Measurements from ENCODE around the gene ABCC8. TPM values are rescaled to one million over a fixed set of nuclear protein-coding genes. Genes with fewer than 3 reads are reported as not detected.
A peak's percentile ranks its signal among the peaks of the same experiment; 100 is the strongest.

The ABCC8 gene
- total and polyA plus RNA-seq, 9 of the 15 experiments (the other 6 are each of a cell fraction or from before 2014, with no cell fraction given): not detected

DNA sequence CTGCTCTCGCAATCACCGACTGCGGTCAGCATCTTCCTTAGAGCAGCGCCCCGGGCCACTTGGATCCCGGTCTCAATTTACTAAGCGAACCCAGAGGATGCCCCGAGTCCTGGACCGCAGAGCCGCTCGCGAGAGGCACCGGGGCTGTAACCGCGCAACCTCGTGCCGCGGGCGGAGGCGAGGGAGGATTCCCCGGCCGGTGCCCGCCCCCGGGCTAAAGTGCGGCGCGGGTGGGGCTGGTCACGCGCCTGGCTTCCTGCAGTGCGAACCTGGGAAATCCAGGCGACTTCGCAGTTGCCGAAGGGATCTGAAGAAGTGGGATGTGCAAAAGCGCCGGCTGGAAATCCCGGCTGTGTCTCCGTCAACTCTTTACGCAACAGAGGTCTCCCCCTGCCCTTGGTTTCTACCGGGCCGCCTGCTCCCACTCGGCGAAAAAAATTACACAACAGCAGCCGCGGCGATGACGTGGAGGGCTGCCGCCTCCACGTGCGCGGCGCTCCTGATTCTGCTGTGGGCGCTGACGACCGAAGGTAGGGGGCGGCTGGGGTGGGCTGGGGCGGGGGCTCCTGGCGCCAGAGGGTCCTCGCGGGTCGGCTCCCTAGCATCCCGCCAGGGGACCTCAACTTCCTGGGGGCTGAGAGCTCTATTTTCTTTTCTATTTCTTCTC lies 125.0 kb downstream of the ABCC8 start, which contains the start of gene NCR3LG1 (continued):
- TF ChIP-seq, protein P1, sequence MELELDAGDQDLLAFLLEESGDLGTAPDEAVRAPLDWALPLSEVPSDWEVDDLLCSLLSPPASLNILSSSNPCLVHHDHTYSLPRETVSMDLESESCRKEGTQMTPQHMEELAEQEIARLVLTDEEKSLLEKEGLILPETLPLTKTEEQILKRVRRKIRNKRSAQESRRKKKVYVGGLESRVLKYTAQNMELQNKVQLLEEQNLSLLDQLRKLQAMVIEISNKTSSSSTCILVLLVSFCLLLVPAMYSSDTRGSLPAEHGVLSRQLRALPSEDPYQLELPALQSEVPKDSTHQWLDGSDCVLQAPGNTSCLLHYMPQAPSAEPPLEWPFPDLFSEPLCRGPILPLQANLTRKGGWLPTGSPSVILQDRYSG (tag; conservative IDR thresholded peaks at IDR 0.05; ENCODE audit: low read depth): no peak
- TF ChIP-seq ZNF146 (CRISPR knock-in tag; IDR thresholded peaks at IDR 0.05; ENCODE audit: unreplicated experiment) (no peak), FOXM1 (IDR thresholded peaks at IDR 0.05; ENCODE audit: low read depth) (no peak), FOXM1 (CRISPR knock-in tag; IDR thresholded peaks at IDR 0.05; ENCODE audit: low read depth) (no peak), ZNF778 (CRISPR knock-in tag; IDR thresholded peaks at IDR 0.05) (no peak), RBFOX2 (IDR thresholded peaks at IDR 0.05; ENCODE audit: low read depth, low read length) (peak; percentile 86), CBFA2T3 (IDR thresholded peaks at IDR 0.05) (no peak), JUNB (CRISPR knock-in tag; conservative IDR thresholded peaks at IDR 0.05) (no peak), RB1 (IDR thresholded peaks at IDR 0.05; ENCODE audit: low read depth) (no peak), MTA3 (IDR thresholded peaks at IDR 0.05; ENCODE audit: borderline replicate concordance) (no peak; the same call in 1 of the 2 replicates), NR2C2 (CRISPR knock-in tag; IDR thresholded peaks at IDR 0.05) (no peak), NR2C2 (tag; IDR thresholded peaks at IDR 0.05) (peak; percentile 47; the same call in 1 of the 2 replicates), SIX5 (IDR thresholded peaks at IDR 0.05; ENCODE audit: borderline replicate concordance in 1 of 2, insufficient read depth in 1 of 2, low read depth in 1 of 2, low read length in 2 of 2) (no peak), ZKSCAN1 (IDR thresholded peaks at IDR 0.05; ENCODE audit: low read depth, low read length) (no peak), SMARCE1 (IDR thresholded peaks at IDR 0.05) (peak; percentile 34; the same call in 1 of the 2 replicates)
- TF ChIP-seq, protein P2, sequence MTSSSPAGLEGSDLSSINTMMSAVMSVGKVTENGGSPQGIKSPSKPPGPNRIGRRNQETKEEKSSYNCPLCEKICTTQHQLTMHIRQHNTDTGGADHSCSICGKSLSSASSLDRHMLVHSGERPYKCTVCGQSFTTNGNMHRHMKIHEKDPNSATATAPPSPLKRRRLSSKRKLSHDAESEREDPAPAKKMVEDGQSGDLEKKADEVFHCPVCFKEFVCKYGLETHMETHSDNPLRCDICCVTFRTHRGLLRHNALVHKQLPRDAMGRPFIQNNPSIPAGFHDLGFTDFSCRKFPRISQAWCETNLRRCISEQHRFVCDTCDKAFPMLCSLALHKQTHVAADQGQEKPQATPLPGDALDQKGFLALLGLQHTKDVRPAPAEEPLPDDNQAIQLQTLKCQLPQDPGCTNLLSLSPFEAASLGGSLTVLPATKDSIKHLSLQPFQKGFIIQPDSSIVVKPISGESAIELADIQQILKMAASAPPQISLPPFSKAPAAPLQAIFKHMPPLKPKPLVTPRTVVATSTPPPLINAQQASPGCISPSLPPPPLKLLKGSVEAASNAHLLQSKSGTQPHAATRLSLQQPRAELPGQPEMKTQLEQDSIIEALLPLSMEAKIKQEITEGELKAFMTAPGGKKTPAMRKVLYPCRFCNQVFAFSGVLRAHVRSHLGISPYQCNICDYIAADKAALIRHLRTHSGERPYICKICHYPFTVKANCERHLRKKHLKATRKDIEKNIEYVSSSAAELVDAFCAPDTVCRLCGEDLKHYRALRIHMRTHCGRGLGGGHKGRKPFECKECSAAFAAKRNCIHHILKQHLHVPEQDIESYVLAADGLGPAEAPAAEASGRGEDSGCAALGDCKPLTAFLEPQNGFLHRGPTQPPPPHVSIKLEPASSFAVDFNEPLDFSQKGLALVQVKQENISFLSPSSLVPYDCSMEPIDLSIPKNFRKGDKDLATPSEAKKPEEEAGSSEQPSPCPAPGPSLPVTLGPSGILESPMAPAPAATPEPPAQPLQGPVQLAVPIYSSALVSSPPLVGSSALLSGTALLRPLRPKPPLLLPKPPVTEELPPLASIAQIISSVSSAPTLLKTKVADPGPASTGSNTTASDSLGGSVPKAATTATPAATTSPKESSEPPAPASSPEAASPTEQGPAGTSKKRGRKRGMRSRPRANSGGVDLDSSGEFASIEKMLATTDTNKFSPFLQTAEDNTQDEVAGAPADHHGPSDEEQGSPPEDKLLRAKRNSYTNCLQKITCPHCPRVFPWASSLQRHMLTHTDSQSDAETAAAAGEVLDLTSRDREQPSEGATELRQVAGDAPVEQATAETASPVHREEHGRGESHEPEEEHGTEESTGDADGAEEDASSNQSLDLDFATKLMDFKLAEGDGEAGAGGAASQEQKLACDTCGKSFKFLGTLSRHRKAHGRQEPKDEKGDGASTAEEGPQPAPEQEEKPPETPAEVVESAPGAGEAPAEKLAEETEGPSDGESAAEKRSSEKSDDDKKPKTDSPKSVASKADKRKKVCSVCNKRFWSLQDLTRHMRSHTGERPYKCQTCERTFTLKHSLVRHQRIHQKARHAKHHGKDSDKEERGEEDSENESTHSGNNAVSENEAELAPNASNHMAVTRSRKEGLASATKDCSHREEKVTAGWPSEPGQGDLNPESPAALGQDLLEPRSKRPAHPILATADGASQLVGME (CRISPR knock-in tag; IDR thresholded peaks at IDR 0.05): 0 out of 2 replicates have a peak, but pooled peaks have one; percentile 69
- TF ChIP-seq, protein P3, sequence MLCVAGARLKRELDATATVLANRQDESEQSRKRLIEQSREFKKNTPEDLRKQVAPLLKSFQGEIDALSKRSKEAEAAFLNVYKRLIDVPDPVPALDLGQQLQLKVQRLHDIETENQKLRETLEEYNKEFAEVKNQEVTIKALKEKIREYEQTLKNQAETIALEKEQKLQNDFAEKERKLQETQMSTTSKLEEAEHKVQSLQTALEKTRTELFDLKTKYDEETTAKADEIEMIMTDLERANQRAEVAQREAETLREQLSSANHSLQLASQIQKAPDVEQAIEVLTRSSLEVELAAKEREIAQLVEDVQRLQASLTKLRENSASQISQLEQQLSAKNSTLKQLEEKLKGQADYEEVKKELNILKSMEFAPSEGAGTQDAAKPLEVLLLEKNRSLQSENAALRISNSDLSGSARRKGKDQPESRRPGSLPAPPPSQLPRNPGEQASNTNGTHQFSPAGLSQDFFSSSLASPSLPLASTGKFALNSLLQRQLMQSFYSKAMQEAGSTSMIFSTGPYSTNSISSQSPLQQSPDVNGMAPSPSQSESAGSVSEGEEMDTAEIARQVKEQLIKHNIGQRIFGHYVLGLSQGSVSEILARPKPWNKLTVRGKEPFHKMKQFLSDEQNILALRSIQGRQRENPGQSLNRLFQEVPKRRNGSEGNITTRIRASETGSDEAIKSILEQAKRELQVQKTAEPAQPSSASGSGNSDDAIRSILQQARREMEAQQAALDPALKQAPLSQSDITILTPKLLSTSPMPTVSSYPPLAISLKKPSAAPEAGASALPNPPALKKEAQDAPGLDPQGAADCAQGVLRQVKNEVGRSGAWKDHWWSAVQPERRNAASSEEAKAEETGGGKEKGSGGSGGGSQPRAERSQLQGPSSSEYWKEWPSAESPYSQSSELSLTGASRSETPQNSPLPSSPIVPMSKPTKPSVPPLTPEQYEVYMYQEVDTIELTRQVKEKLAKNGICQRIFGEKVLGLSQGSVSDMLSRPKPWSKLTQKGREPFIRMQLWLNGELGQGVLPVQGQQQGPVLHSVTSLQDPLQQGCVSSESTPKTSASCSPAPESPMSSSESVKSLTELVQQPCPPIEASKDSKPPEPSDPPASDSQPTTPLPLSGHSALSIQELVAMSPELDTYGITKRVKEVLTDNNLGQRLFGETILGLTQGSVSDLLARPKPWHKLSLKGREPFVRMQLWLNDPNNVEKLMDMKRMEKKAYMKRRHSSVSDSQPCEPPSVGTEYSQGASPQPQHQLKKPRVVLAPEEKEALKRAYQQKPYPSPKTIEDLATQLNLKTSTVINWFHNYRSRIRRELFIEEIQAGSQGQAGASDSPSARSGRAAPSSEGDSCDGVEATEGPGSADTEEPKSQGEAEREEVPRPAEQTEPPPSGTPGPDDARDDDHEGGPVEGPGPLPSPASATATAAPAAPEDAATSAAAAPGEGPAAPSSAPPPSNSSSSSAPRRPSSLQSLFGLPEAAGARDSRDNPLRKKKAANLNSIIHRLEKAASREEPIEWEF (CRISPR knock-in tag; IDR thresholded peaks at IDR 0.05): no peak
